ENCODE results near the gene TNFRSF18. TPM values are rescaled to one million over a fixed set of nuclear protein-coding genes. Genes with fewer than 3 reads are reported as not detected.

Gene TNFRSF18
- total RNA-seq, 2 experiments from 2014 or later, result 126 to 135 TPM

DNA sequence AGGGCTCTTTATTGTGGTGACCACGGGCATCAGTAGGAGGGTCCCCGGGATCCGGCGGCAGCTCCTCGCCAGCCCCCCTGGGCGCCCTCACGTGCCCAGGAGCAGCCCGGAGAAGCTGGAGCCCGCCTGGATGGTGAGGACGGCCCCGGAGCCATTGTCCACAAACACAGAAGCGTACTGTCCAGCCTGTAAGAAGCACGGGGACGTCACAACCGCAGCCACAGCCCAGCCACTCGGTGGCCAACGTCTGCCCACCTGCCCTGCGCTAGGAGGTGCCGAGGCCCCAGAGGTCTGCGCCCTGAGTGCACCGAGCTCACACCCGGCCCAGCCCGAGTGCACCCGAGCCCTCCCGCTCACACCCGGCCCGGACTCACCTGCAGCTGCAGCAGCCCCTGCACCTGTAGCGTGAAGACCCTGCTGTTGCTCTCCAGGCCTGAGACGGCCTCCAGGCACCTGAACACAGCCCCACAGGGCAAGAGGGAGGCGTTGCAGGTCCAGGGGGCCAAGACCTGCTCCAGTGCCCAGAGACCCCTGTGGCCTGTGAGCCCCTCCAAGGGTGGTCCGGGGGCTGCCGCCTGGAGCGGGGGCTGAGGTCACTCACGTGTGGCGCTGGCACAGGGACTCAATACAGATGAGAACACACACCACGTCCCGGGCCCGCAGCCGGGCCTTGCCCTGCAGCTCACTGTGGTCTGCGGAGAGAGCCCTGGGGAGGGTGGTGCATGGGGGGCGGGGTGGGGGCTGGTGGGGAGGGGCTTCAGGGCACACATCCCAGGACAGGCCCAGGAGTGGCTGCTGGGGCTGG, 36.3 kb upstream of the TNFRSF18 start:
- ChIA-PET POLR2A (interaction anchor here (1.0 to 1.7 kb wide), 3 partner anchors 8 to 34 kb away, joined by 3 to 4 read pairs (median 3); partner anchors contain the start of genes B3GALT6 and SDF4), CTCF (no interaction called here)
- Mint-ChIP-seq H3K27ac (no peak overlapping the region), H3K9me3 (no peaks in the 10 kb centered on the region), H3K4me3 (no peak overlapping the region), H3K27me3 (no peaks in the 10 kb centered on the region), H3K36me3 (ENCODE audit: low read depth) (no peaks in the 10 kb centered on the region), H3K4me1 (ENCODE audit: low read depth) (no peaks in the 10 kb centered on the region)
- intact Hi-C loops (cut with micrococcal nuclease), result no loop called here
- no peak for TF ChIP-seq CTCF (IDR thresholded peaks at IDR 0.05)
- DNase-seq (no peak), ATAC-seq (no peak)

DNA sequence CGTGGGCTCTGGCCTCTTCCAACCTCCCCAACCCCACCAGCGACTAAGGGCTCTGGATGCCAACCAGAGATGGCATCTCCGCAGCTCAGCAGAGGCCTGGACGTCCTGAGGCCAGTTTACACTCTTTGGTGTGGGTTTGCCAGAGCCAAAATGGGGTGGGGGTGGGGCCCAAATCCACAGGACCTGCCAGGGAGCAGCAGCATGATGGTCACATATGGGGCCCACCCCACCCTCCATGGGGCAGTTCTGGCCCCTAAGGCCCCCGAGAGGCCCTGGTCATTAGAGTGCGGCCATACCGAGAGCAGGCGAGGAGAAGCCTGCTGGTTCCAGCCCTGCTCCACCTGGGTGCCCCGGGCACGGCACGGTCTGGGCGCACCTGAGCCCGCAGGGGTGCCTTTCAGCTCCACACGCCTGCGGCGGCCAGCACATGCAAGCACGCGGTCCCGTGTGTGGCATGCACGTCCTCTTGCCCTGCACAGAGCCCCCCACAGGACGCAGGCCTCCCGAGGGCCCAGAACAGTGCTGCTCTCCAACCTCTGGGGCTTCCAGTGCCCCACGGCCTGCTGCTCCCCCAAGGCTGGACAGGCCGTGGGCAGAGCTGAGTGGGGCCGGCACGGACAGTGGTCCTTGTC, 35.3 kb upstream of the TNFRSF18 start:
- Mint-ChIP-seq H3K4me3 (no peak overlapping the region), H3K27me3 (no peaks in the 10 kb centered on the region), H3K4me1 (ENCODE audit: low read depth) (no peaks in the 10 kb centered on the region), H3K27ac (no peak overlapping the region), H3K9me3 (no peaks in the 10 kb centered on the region), H3K36me3 (ENCODE audit: low read depth) (no peaks in the 10 kb centered on the region)
- intact Hi-C loops (cut with micrococcal nuclease), result no loop called here
- no peak for ATAC-seq
- DNase-seq, result no peak
- no peak for TF ChIP-seq CTCF (IDR thresholded peaks at IDR 0.05)
- POLR2A ChIA-PET, result interaction anchor here (1.0 to 1.7 kb wide), 3 partner anchors 9 to 57 kb away, joined by 3 to 4 read pairs (median 3); no protein-coding TSS in a partner anchor
- CTCF ChIA-PET, result interaction anchor here (2.1 kb wide), 1 partner anchor 119 kb away, joined by 6 read pairs; no protein-coding TSS in a partner anchor

DNA sequence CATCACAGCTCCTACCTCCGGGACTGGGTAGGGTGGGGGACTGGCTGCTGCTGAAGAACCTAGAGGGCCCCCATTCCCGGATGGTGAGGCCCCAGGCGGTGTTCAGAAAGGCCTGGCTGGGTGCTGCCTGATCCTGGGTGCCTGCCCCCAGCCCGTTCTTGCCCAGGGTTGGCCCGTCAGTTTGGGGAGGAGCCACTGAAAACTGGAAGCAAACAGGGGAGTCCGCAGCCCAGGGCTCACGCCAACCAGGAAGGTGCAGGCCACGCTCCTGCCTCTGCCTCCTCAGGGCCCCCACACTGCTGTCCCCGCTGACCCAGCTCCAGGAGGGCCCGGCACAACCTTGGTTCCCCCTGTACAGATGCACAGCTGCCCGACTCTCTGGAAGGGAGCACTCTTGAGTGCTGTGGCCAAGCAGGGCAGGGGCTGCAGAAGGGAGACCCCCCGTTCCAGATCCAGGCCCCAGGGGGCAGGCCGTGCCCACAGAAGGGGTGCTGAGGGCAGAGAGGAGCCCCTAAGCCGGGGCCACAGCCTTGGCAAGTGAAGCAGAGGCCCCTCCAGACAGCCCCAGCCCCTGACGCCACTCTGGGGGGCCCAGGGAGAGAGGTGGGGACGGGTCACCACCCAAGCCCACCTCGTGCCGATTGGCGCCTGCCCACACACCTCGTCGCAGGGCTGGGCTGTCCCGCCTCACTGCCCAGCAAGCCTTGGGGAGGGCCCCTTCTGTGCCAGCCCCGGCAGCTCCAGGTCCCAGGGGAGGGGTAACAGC, 34.6 kb upstream of the TNFRSF18 start:
- CTCF ChIA-PET, result interaction anchor here (2.1 kb wide), 1 partner anchor 119 kb away, joined by 6 read pairs; no protein-coding TSS in a partner anchor
- H3K27ac Mint-ChIP-seq, result no peak overlapping the region

GRCh38 chr1:1240348-1240732, 33.9 kb upstream of the TNFRSF18 start:
- no peaks in the 10 kb centered on the region for H3K36me3 Mint-ChIP-seq (ENCODE audit: low read depth)
- intact Hi-C loops (cut with micrococcal nuclease), result no loop called here
- H3K4me3 Mint-ChIP-seq, result no peak overlapping the region
- TF ChIP-seq CTCF (IDR thresholded peaks at IDR 0.05), result no peak
- DNase-seq, result no peak
- ChIA-PET POLR2A (no interaction called here), CTCF (interaction anchor here (2.1 kb wide), 1 partner anchor 118 kb away, joined by 6 read pairs; no protein-coding TSS in a partner anchor)
- no peaks in the 10 kb centered on the region for H3K4me1 Mint-ChIP-seq (ENCODE audit: low read depth)
- ATAC-seq, result no peak
- H3K27ac Mint-ChIP-seq, result no peak overlapping the region
- no peaks in the 10 kb centered on the region for H3K27me3 Mint-ChIP-seq
- H3K9me3 Mint-ChIP-seq, result no peaks in the 10 kb centered on the region

More for the DNA sequence above, 34.6 kb upstream of the TNFRSF18 start:
- ATAC-seq (no peak), DNase-seq (no peak)
- Mint-ChIP-seq H3K4me3 (no peak overlapping the region), H3K9me3 (no peaks in the 10 kb centered on the region), H3K36me3 (ENCODE audit: low read depth) (no peaks in the 10 kb centered on the region), H3K4me1 (ENCODE audit: low read depth) (no peaks in the 10 kb centered on the region), H3K27me3 (no peaks in the 10 kb centered on the region)
- POLR2A ChIA-PET, result interaction anchor here (1.0 kb wide), 1 partner anchor 57 kb away, joined by 3 read pairs; no protein-coding TSS in a partner anchor
- intact Hi-C loops (cut with micrococcal nuclease), result no loop called here
- no peak for TF ChIP-seq CTCF (IDR thresholded peaks at IDR 0.05)

Data from activated CD8-positive, alpha-beta T cell treated with anti-CD3 and anti-CD28 coated beads for 36 hours (primary cell).